PC-3 (cell line): Measurements from ENCODE around the gene MBIP. TPM values are rescaled to one million over a fixed set of nuclear protein-coding genes. Genes with fewer than 3 reads are reported as not detected.

ENCODE experiments used
- ATAC-seq: fragments of 200-7000 bp; cut with Tn5 transposase; 2 replicates; pipeline ENCODE4 v1.9.1; 2020; ENCODE audit warnings: mild to moderate bottlenecking, moderate library complexity
- BruUV-seq: library from RNA; stranded (reverse); fragments of 400-500 nt; replicated peaks from 2 replicates; lab custom pipeline; 2021; lab: Mats Ljungman, UMichigan
- CTCF ChIA-PET: fragments of 300-600 bp; sonication (Branson Sonifier 250); formaldehyde crosslinking; loops from one replicate; lab custom pipeline; 2022; ENCODE audit warnings: antibody characterized with exemption; lab: Charles Lee
- POLR2A ChIA-PET: fragments of 300-600 bp; sonication (Branson Sonifier 250); formaldehyde crosslinking; loops from one replicate; lab custom pipeline; 2022; ENCODE audit warnings: antibody characterized with exemption; ENCODE audit not compliant: unreplicated experiment; lab: Charles Lee
- DNase-seq: peaks from one replicate; pipeline ENCODE4 v3.0.0-alpha.2; 2015
- H2AFZ ChIP-seq: fragments of 300-600 bp; sonication (generic); 2 replicates; pipeline ENCODE4 v1.6.0; 2016; ENCODE audit warnings: antibody characterized with exemption, low read length
- H3F3A ChIP-seq: fragments of 300-600 bp; sonication (generic); one replicate; pipeline ENCODE4 v1.6.0; 2017; ENCODE audit warnings: antibody characterized with exemption, low read length, control low read depth, mild to moderate bottlenecking; ENCODE audit not compliant: unreplicated experiment
- H3K27ac ChIP-seq: fragments of 300-600 bp; sonication (generic); 2 replicates; pipeline ENCODE4 v1.5.1; 2016; ENCODE audit warnings: mild to moderate bottlenecking, low read length
- H3K27me3 ChIP-seq: fragments of 300-600 bp; sonication (generic); 2 replicates; pipeline ENCODE4 v1.6.1; 2016; ENCODE audit warnings: low read length, mixed read lengths
- H3K36me3 ChIP-seq: fragments of 300-600 bp; sonication (generic); 2 replicates; pipeline ENCODE4 v1.6.1; 2016; ENCODE audit warnings: low read depth, mixed run types, low read length, mixed read lengths
- H3K4me1 ChIP-seq: fragments of 300-600 bp; sonication (generic); 2 replicates; pipeline ENCODE4 v1.5.1; 2016; ENCODE audit warnings: low read length; ENCODE audit not compliant: insufficient read depth
- H3K4me2 ChIP-seq: fragments of 300-600 bp; sonication (generic); 2 replicates; pipeline ENCODE4 v1.6.0; 2016; ENCODE audit warnings: low read length
- H3K4me3 ChIP-seq: fragments of 300-600 bp; sonication (generic); 2 replicates; pipeline ENCODE4 v1.5.1; 2016; ENCODE audit warnings: mild to moderate bottlenecking, low read length, mixed read lengths
- H3K79me2 ChIP-seq: fragments of 300-600 bp; sonication (generic); 2 replicates; pipeline ENCODE4 v1.6.1; 2017; ENCODE audit warnings: low read length, mixed read lengths
- H3K9ac ChIP-seq: fragments of 300-600 bp; sonication (generic); 2 replicates; pipeline ENCODE4 v1.6.0; 2016; ENCODE audit warnings: mild to moderate bottlenecking, low read length
- H3K9me2 ChIP-seq: fragments of 300-600 bp; sonication (generic); replicated peaks from 2 replicates; pipeline ENCODE4 v1.6.1; 2016; ENCODE audit warnings: mixed run types, low read length, mixed read lengths
- H3K9me3 ChIP-seq: fragments of 300-600 bp; sonication (generic); 2 replicates; pipeline ENCODE4 v1.6.1; 2016; ENCODE audit warnings: low read length, mixed read lengths
- H4K20me1 ChIP-seq: fragments of 300-600 bp; sonication (generic); 2 replicates; pipeline ENCODE4 v1.6.1; 2016; ENCODE audit warnings: low read length, mixed read lengths
- EZH2 ChIP-seq: fragments of 300-600 bp; sonication (generic); IDR thresholded peaks from one replicate; pipeline ENCODE4 v1.6.1; 2017; ENCODE audit warnings: antibody characterized with exemption, mild to moderate bottlenecking, low read length; ENCODE audit not compliant: unreplicated experiment
- EZH2phosphoT487 ChIP-seq: fragments of 300-600 bp; sonication (generic); IDR thresholded peaks from 2 replicates; pipeline ENCODE4 v1.6.1; 2018; ENCODE audit warnings: mild to moderate bottlenecking, antibody characterized with exemption, low read length, borderline replicate concordance
- intact Hi-C: fragments of 100-400 bp; cut with micrococcal nuclease; formaldehyde crosslinking; loops from 2 replicates; pipeline ENCODE4 v1.9.0; 2023
- total RNA-seq: library from RNA; depleted of rRNA; stranded (reverse); fragments of >200 nt; gene quantifications from 2 replicates; pipeline ENCODE4 v1.2.3, GENCODE V29; 2014
- TF ChIP-seq, protein P1 (sequence below): fragments of 300-600 bp; sonication (generic); conservative IDR thresholded peaks from 2 replicates; pipeline ENCODE4 v1.5.1; 2017; ENCODE audit warnings: antibody characterized with exemption, low read depth, mild to moderate bottlenecking, low read length

MBIP gene
- total RNA-seq, 1 experiment from 2014 or later, result 8.5 TPM

DNA sequence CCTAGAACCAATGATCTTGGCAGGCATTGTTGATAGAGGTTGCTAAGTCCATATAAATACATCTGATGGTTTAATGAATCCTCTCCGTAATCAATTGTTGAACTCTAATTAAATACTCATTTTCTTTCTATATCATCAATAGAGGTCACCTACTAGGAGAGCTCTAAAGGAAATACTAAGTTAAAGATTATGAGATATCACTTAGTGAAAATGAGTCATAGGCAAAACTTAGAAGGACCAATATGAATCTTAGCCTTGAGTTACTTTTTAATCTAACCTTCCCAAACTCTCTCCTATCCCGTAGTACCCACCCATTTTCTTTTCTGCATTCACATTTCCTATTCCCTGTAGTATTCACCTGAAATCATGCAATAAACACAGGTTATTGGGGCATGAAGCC is 50.2 kb downstream of the MBIP start:
- Histone ChIP-seq H4K20me1 (no peaks in the 10 kb centered on the region), H3K4me1 (no peaks in the 10 kb centered on the region), H3K4me2 (no peak overlapping the region), H2AFZ (no peak overlapping the region), H3K9me3 (no peaks in the 10 kb centered on the region), H3K36me3 (no peaks in the 10 kb centered on the region), H3F3A (no peaks in the 10 kb centered on the region), H3K4me3 (no peak overlapping the region), H3K27ac (no peak overlapping the region), H3K79me2 (no peaks in the 10 kb centered on the region), H3K27me3 (peaks cover 86% of the 10 kb centered on the region), H3K9me2 (no peaks in the 10 kb centered on the region), H3K9ac (no peak overlapping the region)
- TF ChIP-seq EZH2 (no peak), EZH2phosphoT487 (no peak)
- TF ChIP-seq, protein P1, sequence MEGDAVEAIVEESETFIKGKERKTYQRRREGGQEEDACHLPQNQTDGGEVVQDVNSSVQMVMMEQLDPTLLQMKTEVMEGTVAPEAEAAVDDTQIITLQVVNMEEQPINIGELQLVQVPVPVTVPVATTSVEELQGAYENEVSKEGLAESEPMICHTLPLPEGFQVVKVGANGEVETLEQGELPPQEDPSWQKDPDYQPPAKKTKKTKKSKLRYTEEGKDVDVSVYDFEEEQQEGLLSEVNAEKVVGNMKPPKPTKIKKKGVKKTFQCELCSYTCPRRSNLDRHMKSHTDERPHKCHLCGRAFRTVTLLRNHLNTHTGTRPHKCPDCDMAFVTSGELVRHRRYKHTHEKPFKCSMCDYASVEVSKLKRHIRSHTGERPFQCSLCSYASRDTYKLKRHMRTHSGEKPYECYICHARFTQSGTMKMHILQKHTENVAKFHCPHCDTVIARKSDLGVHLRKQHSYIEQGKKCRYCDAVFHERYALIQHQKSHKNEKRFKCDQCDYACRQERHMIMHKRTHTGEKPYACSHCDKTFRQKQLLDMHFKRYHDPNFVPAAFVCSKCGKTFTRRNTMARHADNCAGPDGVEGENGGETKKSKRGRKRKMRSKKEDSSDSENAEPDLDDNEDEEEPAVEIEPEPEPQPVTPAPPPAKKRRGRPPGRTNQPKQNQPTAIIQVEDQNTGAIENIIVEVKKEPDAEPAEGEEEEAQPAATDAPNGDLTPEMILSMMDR, result no peak
- POLR2A ChIA-PET, result no interaction called here
- intact Hi-C loops, result no loop called here
- CTCF ChIA-PET, result no interaction called here
- DNase-seq (no peak), ATAC-seq (no peak)
- no TSS peak for BruUV-seq

GRCh38 chr14:36268121-36268520 is 52.3 kb downstream of the MBIP start:
- TF ChIP-seq EZH2 (no peak), EZH2phosphoT487 (no peak)
- TF ChIP-seq, protein P1, result no peak
- Histone ChIP-seq H3K9ac (no peak overlapping the region), H3K27me3 (peaks cover 85% of the 10 kb centered on the region), H3K4me2 (no peak overlapping the region), H2AFZ (no peak overlapping the region), H4K20me1 (no peaks in the 10 kb centered on the region), H3K79me2 (no peaks in the 10 kb centered on the region), H3K9me2 (no peaks in the 10 kb centered on the region), H3K27ac (no peak overlapping the region), H3F3A (no peaks in the 10 kb centered on the region), H3K4me1 (no peaks in the 10 kb centered on the region), H3K4me3 (no peak overlapping the region), H3K36me3 (no peaks in the 10 kb centered on the region), H3K9me3 (no peaks in the 10 kb centered on the region)
- intact Hi-C loops, result no loop called here
- no peak for DNase-seq
- CTCF ChIA-PET, result no interaction called here
- POLR2A ChIA-PET, result no interaction called here
- ATAC-seq, result no peak
- no TSS peak for BruUV-seq

DNA sequence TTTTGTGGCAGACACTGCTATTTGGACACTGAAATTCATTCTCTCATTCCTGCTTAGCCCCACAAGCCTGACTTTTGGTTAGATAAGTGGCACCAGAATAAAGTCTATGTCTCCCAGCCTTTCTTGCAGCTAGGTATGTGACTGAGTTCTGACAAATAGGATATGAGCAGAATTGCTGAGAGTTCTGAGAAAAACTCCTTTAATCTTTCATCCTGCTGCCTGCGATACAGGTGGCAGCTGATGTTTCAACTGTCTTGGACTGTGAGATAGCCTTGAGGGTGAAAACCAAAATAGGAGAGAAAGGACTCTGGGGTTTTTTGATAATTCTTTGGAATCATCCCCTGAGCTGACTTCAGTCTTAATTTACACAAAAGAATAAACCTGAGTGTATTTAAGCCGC is 55.8 kb downstream of the MBIP start:
- no peak for ATAC-seq
- H3K9ac ChIP-seq, result no peak overlapping the region
- H3K9me3 ChIP-seq, result no peaks in the 10 kb centered on the region
- no peaks in the 10 kb centered on the region for H3K36me3 ChIP-seq
- intact Hi-C loops, result no loop called here
- ChIA-PET POLR2A (no interaction called here), CTCF (no interaction called here)
- H3K4me2 ChIP-seq, result no peak overlapping the region
- no peaks in the 10 kb centered on the region for H4K20me1 ChIP-seq
- no peak overlapping the region for H2AFZ ChIP-seq
- H3K4me1 ChIP-seq, result no peaks in the 10 kb centered on the region
- TF ChIP-seq EZH2phosphoT487, result no peak
- no peak for TF ChIP-seq EZH2
- no peak overlapping the region for H3K27ac ChIP-seq
- no peak overlapping the region for H3K4me3 ChIP-seq
- H3K27me3 ChIP-seq, result peaks cover 80% of the 10 kb centered on the region
- H3K9me2 ChIP-seq, result no peaks in the 10 kb centered on the region
- no TSS peak for BruUV-seq
- DNase-seq, result no peak
- H3F3A ChIP-seq, result no peaks in the 10 kb centered on the region
- H3K79me2 ChIP-seq, result no peaks in the 10 kb centered on the region
